Activated naive CD8-positive, alpha-beta T cell (primary cell): ENCODE results near the gene DMTF1.

Experiments used
- H3K27ac Mint-ChIP-seq: one replicate; pipeline ENCODE4 v1.8.0; 2021; ENCODE audit warnings: mixed read lengths
- H3K27me3 Mint-ChIP-seq: one replicate; pipeline ENCODE4 v1.8.0; 2021; ENCODE audit warnings: mixed read lengths
- H3K36me3 Mint-ChIP-seq: one replicate; pipeline ENCODE4 v1.8.0; 2021; ENCODE audit warnings: mixed read lengths
- H3K4me1 Mint-ChIP-seq: one replicate; pipeline ENCODE4 v1.8.0; 2021; ENCODE audit warnings: low read depth, mixed read lengths
- H3K4me3 Mint-ChIP-seq: one replicate; pipeline ENCODE4 v1.8.0; 2021; ENCODE audit warnings: mild to moderate bottlenecking, mixed read lengths
- H3K9me3 Mint-ChIP-seq: one replicate; pipeline ENCODE4 v1.8.0; 2021; ENCODE audit warnings: low read depth, mixed read lengths

DMTF1 gene

DNA sequence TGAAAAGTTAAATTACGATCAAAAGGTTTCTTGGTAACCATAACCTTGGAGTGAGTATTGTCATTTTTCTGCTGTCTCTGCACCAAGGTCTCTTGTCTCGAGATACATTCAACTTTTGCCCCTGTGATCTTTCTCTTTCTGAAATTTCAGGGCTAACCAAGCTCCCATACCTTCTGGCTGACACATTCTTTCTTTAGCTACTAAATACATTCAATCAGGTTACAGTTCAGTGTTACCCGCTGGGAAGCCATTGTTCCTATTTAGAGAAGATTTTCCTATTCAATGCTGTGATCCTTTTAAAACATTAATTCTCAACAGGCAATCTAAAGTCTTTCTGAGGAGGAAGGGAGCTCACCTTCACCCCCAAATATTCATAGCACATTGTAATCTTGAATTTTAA, 22.9 kb upstream of the DMTF1 start:
- H3K9me3 Mint-ChIP-seq, result no peaks in the 10 kb centered on the region
- H3K4me1 Mint-ChIP-seq, result peaks cover 2% of the 10 kb centered on the region
- H3K27ac Mint-ChIP-seq, result no peak overlapping the region
- no peak overlapping the region for H3K4me3 Mint-ChIP-seq
- H3K27me3 Mint-ChIP-seq, result peaks cover 5% of the 10 kb centered on the region
- H3K36me3 Mint-ChIP-seq, result no peaks in the 10 kb centered on the region

- Mint-ChIP-seq H3K36me3 (no peaks in the 10 kb centered on the region), H3K9me3 (no peaks in the 10 kb centered on the region), H3K4me3 (no peak overlapping the region), H3K27ac (no peak overlapping the region), H3K4me1 (peaks cover 2% of the 10 kb centered on the region), H3K27me3 (peaks cover 5% of the 10 kb centered on the region)
Measured at GRCh38 chr7:87129848-87130247, 22.4 kb upstream of the DMTF1 start.

- no peak overlapping the region for H3K4me3 Mint-ChIP-seq
- H3K9me3 Mint-ChIP-seq, result no peaks in the 10 kb centered on the region
- peaks cover 5% of the 10 kb centered on the region for H3K27me3 Mint-ChIP-seq
- H3K27ac Mint-ChIP-seq, result no peak overlapping the region
- peaks cover 2% of the 10 kb centered on the region for H3K4me1 Mint-ChIP-seq
- H3K36me3 Mint-ChIP-seq, result no peaks in the 10 kb centered on the region
Measured at GRCh38 chr7:87131771-87132170, 20.5 kb upstream of the DMTF1 start.

DNA sequence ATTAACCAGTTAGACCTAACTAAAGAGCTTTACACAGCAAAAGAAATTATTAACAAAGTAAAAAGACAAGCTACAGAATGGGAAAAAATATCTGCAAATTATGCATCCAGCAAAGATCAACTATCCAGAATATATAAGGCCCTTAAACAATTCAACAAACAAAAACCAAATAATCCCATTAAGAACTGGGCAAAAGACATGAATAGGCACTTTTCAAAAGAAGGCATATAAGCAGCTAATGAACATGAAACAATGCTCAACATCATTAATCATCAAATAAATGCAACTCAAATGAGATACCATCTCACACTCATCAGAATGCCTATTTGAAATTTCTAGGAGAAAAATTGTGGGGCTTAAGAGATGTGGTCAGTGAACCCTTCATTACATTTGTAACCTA, 15.0 kb upstream of the DMTF1 start:
- Mint-ChIP-seq H3K36me3 (peaks cover 3% of the 10 kb centered on the region), H3K27ac (no peak overlapping the region), H3K9me3 (no peaks in the 10 kb centered on the region), H3K4me3 (no peak overlapping the region), H3K27me3 (peaks cover 16% of the 10 kb centered on the region), H3K4me1 (peaks cover 2% of the 10 kb centered on the region)

DNA sequence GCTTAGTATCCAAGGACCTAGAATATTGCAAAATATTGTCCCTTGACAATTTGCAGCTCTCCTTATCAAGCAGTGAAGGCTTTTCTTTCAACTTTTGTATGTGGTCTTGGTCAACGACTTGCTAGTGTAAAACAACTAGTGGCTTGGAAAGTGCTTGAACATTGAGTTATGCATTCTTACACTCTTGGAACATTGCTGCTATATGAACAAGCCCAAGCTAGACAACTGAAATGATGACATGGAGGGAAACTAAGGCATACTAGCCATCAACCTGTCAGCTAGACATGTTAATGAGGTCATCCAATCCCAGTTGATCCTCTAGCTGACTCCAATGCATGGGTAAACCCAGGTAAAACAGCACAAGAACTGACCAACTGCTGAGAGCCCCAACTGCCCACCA, 12.7 kb upstream of the DMTF1 start:
- H3K4me3 Mint-ChIP-seq, result no peak overlapping the region

DNA sequence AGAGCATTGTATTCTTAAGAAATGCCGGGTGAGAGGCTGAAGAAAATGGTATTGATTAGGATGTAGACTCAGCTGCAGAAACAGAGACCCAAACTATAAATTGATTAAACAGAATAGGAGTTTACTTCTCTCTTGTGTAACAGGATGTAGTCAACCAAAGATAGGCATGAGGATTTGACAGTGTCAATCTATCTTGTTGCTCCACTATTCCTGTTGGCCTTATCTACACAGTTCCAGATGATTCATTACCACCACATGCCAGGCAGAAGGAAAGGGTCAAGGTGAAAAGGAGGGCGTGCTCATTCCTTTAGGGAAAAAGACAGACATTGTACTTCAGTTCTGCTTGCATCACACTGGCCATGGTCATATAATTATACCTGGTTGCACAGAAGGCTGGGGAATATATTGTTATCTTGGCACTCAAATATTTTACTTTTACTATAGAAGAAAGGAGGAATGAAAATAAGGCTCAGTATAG, 11.9 kb upstream of the DMTF1 start:
- H3K27ac Mint-ChIP-seq, result no peak overlapping the region
- H3K27me3 Mint-ChIP-seq, result peaks cover 15% of the 10 kb centered on the region
- no peak overlapping the region for H3K4me3 Mint-ChIP-seq
- peaks cover 3% of the 10 kb centered on the region for H3K36me3 Mint-ChIP-seq
- no peaks in the 10 kb centered on the region for H3K4me1 Mint-ChIP-seq
- H3K9me3 Mint-ChIP-seq, result no peaks in the 10 kb centered on the region

More for the DNA sequence above, 12.7 kb upstream of the DMTF1 start:
- no peak overlapping the region for H3K27ac Mint-ChIP-seq
- peaks cover 3% of the 10 kb centered on the region for H3K36me3 Mint-ChIP-seq
- no peaks in the 10 kb centered on the region for H3K9me3 Mint-ChIP-seq
- H3K27me3 Mint-ChIP-seq, result peaks cover 15% of the 10 kb centered on the region
- H3K4me1 Mint-ChIP-seq, result no peaks in the 10 kb centered on the region

DNA sequence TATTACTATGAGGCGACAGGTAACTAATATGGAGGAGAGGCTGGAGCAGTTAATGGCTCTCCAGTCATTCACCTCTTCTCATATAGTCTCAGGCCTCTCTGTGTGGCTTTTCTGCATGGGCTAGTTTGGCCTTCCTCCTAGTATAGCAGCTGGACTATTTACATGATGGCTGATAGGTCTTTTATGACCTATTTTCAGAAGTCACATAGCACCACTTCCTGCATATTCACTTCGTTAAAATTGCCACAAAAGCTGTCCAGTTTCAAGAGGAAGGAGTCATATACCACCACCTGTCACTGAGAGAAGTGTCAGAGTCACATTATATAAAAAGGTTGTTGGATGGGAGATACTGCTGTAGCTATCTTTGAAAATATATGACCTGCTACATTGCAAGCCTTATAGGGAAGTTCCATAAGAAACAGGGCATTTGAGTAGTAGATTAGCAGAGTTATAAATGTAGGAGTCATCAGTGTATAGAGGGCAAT, 8.0 kb upstream of the DMTF1 start:
- Mint-ChIP-seq H3K27me3 (peaks cover 2% of the 10 kb centered on the region), H3K27ac (no peak overlapping the region)

GRCh38 chr7:87146740-87147386, 5.4 kb upstream of the DMTF1 start:
- Mint-ChIP-seq H3K4me1 (peaks cover 5% of the 10 kb centered on the region), H3K4me3 (no peak overlapping the region), H3K27ac (no peak overlapping the region), H3K9me3 (no peaks in the 10 kb centered on the region), H3K27me3 (no peaks in the 10 kb centered on the region), H3K36me3 (no peaks in the 10 kb centered on the region)

More for the DNA sequence above, 8.0 kb upstream of the DMTF1 start:
- H3K9me3 Mint-ChIP-seq, result no peaks in the 10 kb centered on the region
- no peaks in the 10 kb centered on the region for H3K36me3 Mint-ChIP-seq
- no peaks in the 10 kb centered on the region for H3K4me1 Mint-ChIP-seq
- no peak overlapping the region for H3K4me3 Mint-ChIP-seq

DNA sequence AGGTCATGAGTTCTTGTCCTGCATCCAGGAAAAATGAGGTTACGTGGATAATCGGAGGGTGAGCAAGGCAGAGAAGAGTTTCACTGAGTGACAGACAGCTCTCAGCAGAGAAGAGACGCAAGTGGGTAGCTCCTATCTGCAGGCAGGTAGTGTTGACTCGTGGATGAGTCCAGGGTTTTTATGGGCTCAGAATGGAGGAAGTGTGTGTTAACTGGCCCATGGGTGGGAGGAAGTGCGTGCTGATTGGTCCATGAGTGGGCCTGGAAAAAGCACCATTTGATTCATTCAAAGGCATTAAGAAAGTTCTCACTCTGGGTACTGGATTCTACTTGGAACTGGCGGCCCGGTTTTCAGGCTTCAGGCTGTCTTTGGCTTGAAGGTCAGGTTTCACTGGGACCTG, 4.8 kb upstream of the DMTF1 start:
- no peaks in the 10 kb centered on the region for H3K27me3 Mint-ChIP-seq
- H3K27ac Mint-ChIP-seq, result no peak overlapping the region
- H3K4me1 Mint-ChIP-seq, result peaks cover 6% of the 10 kb centered on the region
- H3K4me3 Mint-ChIP-seq, result no peak overlapping the region
- no peaks in the 10 kb centered on the region for H3K36me3 Mint-ChIP-seq
- no peaks in the 10 kb centered on the region for H3K9me3 Mint-ChIP-seq

GRCh38 chr7:87148332-87148955, 3.8 kb upstream of the DMTF1 start:
- Mint-ChIP-seq H3K4me3 (no peak overlapping the region), H3K27me3 (no peaks in the 10 kb centered on the region)

GRCh38 chr7:87151002-87151728, 1.1 kb upstream of the DMTF1 start:
- Mint-ChIP-seq H3K27ac (peak overlapping the region; percentile 99), H3K27me3 (no peaks in the 10 kb centered on the region), H3K4me3 (peak overlapping the region; percentile 97), H3K36me3 (no peaks in the 10 kb centered on the region), H3K9me3 (no peaks in the 10 kb centered on the region), H3K4me1 (peaks cover 34% of the 10 kb centered on the region)

More at GRCh38 chr7:87148332-87148955, 3.8 kb upstream of the DMTF1 start:
- peaks cover 10% of the 10 kb centered on the region for H3K4me1 Mint-ChIP-seq
- no peak overlapping the region for H3K27ac Mint-ChIP-seq
- no peaks in the 10 kb centered on the region for H3K9me3 Mint-ChIP-seq
- no peaks in the 10 kb centered on the region for H3K36me3 Mint-ChIP-seq

DNA sequence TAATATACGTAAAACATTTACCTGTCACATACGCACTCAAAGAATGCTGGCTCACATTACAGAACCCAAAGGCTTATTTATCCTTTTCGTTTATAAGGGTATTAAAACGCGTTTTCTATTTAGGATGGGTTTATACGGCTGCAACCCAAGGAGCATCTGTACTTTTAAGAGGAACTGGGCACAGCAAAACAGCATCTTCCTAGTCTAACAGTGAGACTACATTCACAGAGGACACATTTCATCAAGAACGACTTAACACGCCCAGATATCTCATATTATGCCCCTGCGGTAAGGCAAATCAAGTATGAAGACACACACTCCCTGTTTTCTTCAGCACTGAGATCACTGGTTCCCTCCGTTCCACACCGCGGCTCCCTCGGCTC, 533 bp upstream of the DMTF1 start:
- H3K9me3 Mint-ChIP-seq, result no peaks in the 10 kb centered on the region
- H3K4me1 Mint-ChIP-seq, result peaks cover 40% of the 10 kb centered on the region
- no peaks in the 10 kb centered on the region for H3K27me3 Mint-ChIP-seq
- peak overlapping the region; percentile 99 for H3K27ac Mint-ChIP-seq
- H3K36me3 Mint-ChIP-seq, result no peaks in the 10 kb centered on the region
- H3K4me3 Mint-ChIP-seq, result peak overlapping the region; percentile 97

DNA sequence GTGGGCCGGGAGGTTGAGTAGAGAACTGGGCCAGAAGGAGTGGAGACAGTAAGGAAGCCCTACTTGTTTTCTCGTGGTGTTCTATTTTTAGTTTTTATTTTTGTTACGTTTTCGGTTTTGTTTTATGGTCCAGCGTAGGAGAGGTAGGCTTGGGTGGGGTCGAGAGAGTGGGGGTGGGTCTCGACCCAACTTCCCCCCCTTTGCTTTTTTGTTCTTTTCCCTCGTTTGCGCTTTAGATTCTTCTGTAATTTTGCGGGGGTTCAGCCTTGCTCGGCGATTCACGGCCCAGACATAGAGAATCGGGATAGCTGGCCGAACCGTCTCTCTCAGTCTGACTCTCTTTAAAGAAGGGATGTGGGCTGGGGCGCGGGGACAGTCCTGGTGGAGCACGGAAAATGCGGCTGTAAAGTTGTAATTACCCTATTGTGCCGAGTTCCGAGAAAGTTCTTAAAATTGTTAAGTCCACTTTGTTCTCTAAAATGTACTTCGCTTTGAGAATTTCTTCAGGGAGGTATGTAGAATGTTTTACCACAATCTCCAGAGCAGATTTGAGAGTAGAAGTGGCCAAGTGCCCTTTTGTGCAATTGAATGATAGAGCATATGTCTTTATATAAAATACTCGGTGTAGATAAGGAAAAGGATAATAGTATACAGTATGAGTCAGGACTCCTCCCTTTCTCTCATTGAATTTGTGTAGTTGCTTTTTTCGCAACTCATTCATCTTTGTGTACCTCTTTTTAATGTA, 816 bp downstream of the DMTF1 start:
- H3K4me3 Mint-ChIP-seq, result peak overlapping the region; percentile 97
- no peaks in the 10 kb centered on the region for H3K27me3 Mint-ChIP-seq
- H3K27ac Mint-ChIP-seq, result peak overlapping the region; percentile 99
- peaks cover 4% of the 10 kb centered on the region for H3K36me3 Mint-ChIP-seq
- H3K4me1 Mint-ChIP-seq, result peaks cover 53% of the 10 kb centered on the region
- no peaks in the 10 kb centered on the region for H3K9me3 Mint-ChIP-seq

DNA sequence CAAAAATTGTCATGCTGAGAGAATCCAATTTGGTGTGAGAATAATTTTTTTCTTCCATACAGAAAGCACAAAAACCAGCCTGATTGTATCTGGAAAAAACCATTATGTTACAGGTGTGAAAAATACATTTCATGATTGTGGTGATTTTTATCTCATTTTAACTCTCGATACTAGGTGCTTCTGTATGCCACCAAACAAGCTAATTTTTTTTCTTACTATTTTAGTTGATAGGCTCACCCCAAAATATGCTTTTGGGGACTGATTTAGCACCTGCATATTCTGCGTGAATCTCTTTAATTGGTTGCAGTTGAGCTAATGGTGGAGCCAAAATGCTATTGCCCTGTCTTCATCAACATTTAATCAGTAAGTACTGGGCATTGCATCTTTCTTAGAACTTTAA, 1.9 kb downstream of the DMTF1 start:
- Mint-ChIP-seq H3K27ac (no peak overlapping the region), H3K36me3 (peaks cover 4% of the 10 kb centered on the region), H3K9me3 (no peaks in the 10 kb centered on the region), H3K4me1 (peaks cover 60% of the 10 kb centered on the region), H3K4me3 (peak overlapping the region; percentile 97), H3K27me3 (no peaks in the 10 kb centered on the region)

GRCh38 chr7:87154569-87154968, 2.3 kb downstream of the DMTF1 start:
- H3K4me1 Mint-ChIP-seq, result peaks cover 65% of the 10 kb centered on the region
- H3K9me3 Mint-ChIP-seq, result no peaks in the 10 kb centered on the region
- no peaks in the 10 kb centered on the region for H3K27me3 Mint-ChIP-seq
- no peak overlapping the region for H3K27ac Mint-ChIP-seq
- H3K4me3 Mint-ChIP-seq, result peak overlapping the region; percentile 97
- H3K36me3 Mint-ChIP-seq, result peaks cover 6% of the 10 kb centered on the region
